ENCODE data around the gene VAV3.

The VAV3 gene

GRCh38 chr1:107974090-107974489, 9.1 kb upstream of the VAV3 start:
- Histone ChIP-seq H3K36me3 (ENCODE audit: control insufficient read depth in 1 of 2, insufficient read depth in 2 of 2, low read length in 2 of 2) (no peaks in the 10 kb centered on the region), H3K27ac (ENCODE audit: low read depth, low read length) (no peak overlapping the region), H3K27me3 (ENCODE audit: control insufficient read depth in 1 of 2, insufficient read depth in 2 of 2, low read length in 2 of 2) (no peaks in the 10 kb centered on the region), H3K4me1 (ENCODE audit: control insufficient read depth in 1 of 2, insufficient read depth in 2 of 2, low read length in 2 of 2) (no peaks in the 10 kb centered on the region), H3K4me3 (ENCODE audit: low read depth in 1 of 2, low read length in 2 of 2) (no peak overlapping the region), H3K9ac (ENCODE audit: low read depth in 1 of 2, low read length in 2 of 2) (no peak overlapping the region), H3K9me3 (ENCODE audit: control insufficient read depth in 1 of 2, low read length in 2 of 2) (no peaks in the 10 kb centered on the region)

GRCh38 chr1:107972391-107973180, 7.6 kb upstream of the VAV3 start:
- Histone ChIP-seq H3K27me3 (ENCODE audit: control insufficient read depth in 1 of 2, insufficient read depth in 2 of 2, low read length in 2 of 2) (peaks cover 0 to 5% of the 10 kb centered on the region in 2 donors), H3K36me3 (ENCODE audit: control insufficient read depth in 1 of 2, insufficient read depth in 2 of 2, low read length in 2 of 2) (no peaks in the 10 kb centered on the region), H3K27ac (ENCODE audit: low read depth, low read length) (no peak overlapping the region), H3K4me1 (ENCODE audit: control insufficient read depth in 1 of 2, insufficient read depth in 2 of 2, low read length in 2 of 2) (no peaks in the 10 kb centered on the region), H3K4me3 (ENCODE audit: low read depth in 1 of 2, low read length in 2 of 2) (no peak overlapping the region), H3K9me3 (ENCODE audit: control insufficient read depth in 1 of 2, low read length in 2 of 2) (no peaks in the 10 kb centered on the region), H3K9ac (ENCODE audit: low read depth in 1 of 2, low read length in 2 of 2) (no peak overlapping the region)

- Histone ChIP-seq H3K27me3 (ENCODE audit: control insufficient read depth in 1 of 2, insufficient read depth in 2 of 2, low read length in 2 of 2) (peaks cover 0 to 5% of the 10 kb centered on the region in 2 donors), H3K4me3 (ENCODE audit: low read depth in 1 of 2, low read length in 2 of 2) (no peak overlapping the region), H3K4me1 (ENCODE audit: control insufficient read depth in 1 of 2, insufficient read depth in 2 of 2, low read length in 2 of 2) (peaks cover 9 to 20% of the 10 kb centered on the region in 2 donors), H3K36me3 (ENCODE audit: control insufficient read depth in 1 of 2, insufficient read depth in 2 of 2, low read length in 2 of 2) (no peaks in the 10 kb centered on the region), H3K27ac (ENCODE audit: low read depth, low read length) (no peak overlapping the region), H3K9me3 (ENCODE audit: control insufficient read depth in 1 of 2, low read length in 2 of 2) (no peaks in the 10 kb centered on the region), H3K9ac (ENCODE audit: low read depth in 1 of 2, low read length in 2 of 2) (no peak overlapping the region)
Measured at GRCh38 chr1:107966550-107966949, 1.6 kb upstream of the VAV3 start.

GRCh38 chr1:107964336-107965109, 457 bp downstream of the VAV3 start:
- H3K27me3 ChIP-seq (ENCODE audit: control insufficient read depth in 1 of 2, insufficient read depth in 2 of 2, low read length in 2 of 2), result peaks cover 0 to 5% of the 10 kb centered on the region in 2 donors

GRCh38 chr1:107963601-107964335, 1.2 kb downstream of the VAV3 start:
- peaks cover 9 to 20% of the 10 kb centered on the region in 2 donors for H3K4me1 ChIP-seq (ENCODE audit: control insufficient read depth in 1 of 2, insufficient read depth in 2 of 2, low read length in 2 of 2)
- peaks cover 0 to 3% of the 10 kb centered on the region in 2 donors for H3K27me3 ChIP-seq (ENCODE audit: control insufficient read depth in 1 of 2, insufficient read depth in 2 of 2, low read length in 2 of 2)
- no peaks in the 10 kb centered on the region for H3K36me3 ChIP-seq (ENCODE audit: control insufficient read depth in 1 of 2, insufficient read depth in 2 of 2, low read length in 2 of 2)
- H3K9me3 ChIP-seq (ENCODE audit: control insufficient read depth in 1 of 2, low read length in 2 of 2), result no peaks in the 10 kb centered on the region
- peak overlapping the region; percentile 16 to 56 for H3K9ac ChIP-seq (ENCODE audit: low read depth in 1 of 2, low read length in 2 of 2)
- no peak overlapping the region for H3K27ac ChIP-seq (ENCODE audit: low read depth, low read length)
- H3K4me3 ChIP-seq (ENCODE audit: low read depth in 1 of 2, low read length in 2 of 2), result peak overlapping the region; percentile 71 to 81

More at GRCh38 chr1:107964336-107965109, 457 bp downstream of the VAV3 start:
- H3K4me1 ChIP-seq (ENCODE audit: control insufficient read depth in 1 of 2, insufficient read depth in 2 of 2, low read length in 2 of 2), result peaks cover 9 to 20% of the 10 kb centered on the region in 2 donors
- no peak overlapping the region for H3K27ac ChIP-seq (ENCODE audit: low read depth, low read length)
- no peaks in the 10 kb centered on the region for H3K9me3 ChIP-seq (ENCODE audit: control insufficient read depth in 1 of 2, low read length in 2 of 2)
- peak overlapping the region; percentile 16 to 56 for H3K9ac ChIP-seq (ENCODE audit: low read depth in 1 of 2, low read length in 2 of 2)
- peak overlapping the region; percentile 71 to 81 for H3K4me3 ChIP-seq (ENCODE audit: low read depth in 1 of 2, low read length in 2 of 2)
- H3K36me3 ChIP-seq (ENCODE audit: control insufficient read depth in 1 of 2, insufficient read depth in 2 of 2, low read length in 2 of 2), result no peaks in the 10 kb centered on the region

- no peaks in the 10 kb centered on the region for H3K36me3 ChIP-seq (ENCODE audit: control insufficient read depth in 1 of 2, insufficient read depth in 2 of 2, low read length in 2 of 2)
- no peaks in the 10 kb centered on the region for H3K9me3 ChIP-seq (ENCODE audit: control insufficient read depth in 1 of 2, low read length in 2 of 2)
- no peak overlapping the region for H3K27ac ChIP-seq (ENCODE audit: low read depth, low read length)
- peak overlapping the region; percentile 71 to 81 for H3K4me3 ChIP-seq (ENCODE audit: low read depth in 1 of 2, low read length in 2 of 2)
- peaks cover 9 to 20% of the 10 kb centered on the region in 2 donors for H3K4me1 ChIP-seq (ENCODE audit: control insufficient read depth in 1 of 2, insufficient read depth in 2 of 2, low read length in 2 of 2)
- no peaks in the 10 kb centered on the region for H3K27me3 ChIP-seq (ENCODE audit: control insufficient read depth in 1 of 2, insufficient read depth in 2 of 2, low read length in 2 of 2)
- no peak overlapping the region for H3K9ac ChIP-seq (ENCODE audit: low read depth in 1 of 2, low read length in 2 of 2)
Measured at GRCh38 chr1:107963008-107963407, 2.0 kb downstream of the VAV3 start.

- H3K27ac ChIP-seq (ENCODE audit: low read depth, low read length), result no peak overlapping the region
- no peaks in the 10 kb centered on the region for H3K27me3 ChIP-seq (ENCODE audit: control insufficient read depth in 1 of 2, insufficient read depth in 2 of 2, low read length in 2 of 2)
- H3K4me3 ChIP-seq (ENCODE audit: low read depth in 1 of 2, low read length in 2 of 2), result no peak overlapping the region
- no peak overlapping the region for H3K9ac ChIP-seq (ENCODE audit: low read depth in 1 of 2, low read length in 2 of 2)
- H3K4me1 ChIP-seq (ENCODE audit: control insufficient read depth in 1 of 2, insufficient read depth in 2 of 2, low read length in 2 of 2), result no peaks in the 10 kb centered on the region
- H3K36me3 ChIP-seq (ENCODE audit: control insufficient read depth in 1 of 2, insufficient read depth in 2 of 2, low read length in 2 of 2), result no peaks in the 10 kb centered on the region
- H3K9me3 ChIP-seq (ENCODE audit: control insufficient read depth in 1 of 2, low read length in 2 of 2), result no peaks in the 10 kb centered on the region
Measured at GRCh38 chr1:107954719-107955415, 10.1 kb downstream of the VAV3 start.

- no peaks in the 10 kb centered on the region for H3K36me3 ChIP-seq (ENCODE audit: control insufficient read depth in 1 of 2, insufficient read depth in 2 of 2, low read length in 2 of 2)
- H3K4me3 ChIP-seq (ENCODE audit: low read depth in 1 of 2, low read length in 2 of 2), result no peak overlapping the region
- no peaks in the 10 kb centered on the region for H3K27me3 ChIP-seq (ENCODE audit: control insufficient read depth in 1 of 2, insufficient read depth in 2 of 2, low read length in 2 of 2)
- no peak overlapping the region for H3K27ac ChIP-seq (ENCODE audit: low read depth, low read length)
- no peaks in the 10 kb centered on the region for H3K9me3 ChIP-seq (ENCODE audit: control insufficient read depth in 1 of 2, low read length in 2 of 2)
- no peaks in the 10 kb centered on the region for H3K4me1 ChIP-seq (ENCODE audit: control insufficient read depth in 1 of 2, insufficient read depth in 2 of 2, low read length in 2 of 2)
- no peak overlapping the region for H3K9ac ChIP-seq (ENCODE audit: low read depth in 1 of 2, low read length in 2 of 2)
Measured at GRCh38 chr1:107954126-107954525, 10.9 kb downstream of the VAV3 start.

- Histone ChIP-seq H3K4me1 (ENCODE audit: control insufficient read depth in 1 of 2, insufficient read depth in 2 of 2, low read length in 2 of 2) (no peaks in the 10 kb centered on the region), H3K27me3 (ENCODE audit: control insufficient read depth in 1 of 2, insufficient read depth in 2 of 2, low read length in 2 of 2) (no peaks in the 10 kb centered on the region), H3K36me3 (ENCODE audit: control insufficient read depth in 1 of 2, insufficient read depth in 2 of 2, low read length in 2 of 2) (no peaks in the 10 kb centered on the region), H3K9ac (ENCODE audit: low read depth in 1 of 2, low read length in 2 of 2) (no peak overlapping the region), H3K9me3 (ENCODE audit: control insufficient read depth in 1 of 2, low read length in 2 of 2) (no peaks in the 10 kb centered on the region), H3K4me3 (ENCODE audit: low read depth in 1 of 2, low read length in 2 of 2) (no peak overlapping the region), H3K27ac (ENCODE audit: low read depth, low read length) (no peak overlapping the region)
Measured at GRCh38 chr1:107953556-107953955, 11.4 kb downstream of the VAV3 start.

Measured in duodenal mucosa (tissue), 2 donors.